ENCODE measurements around the gene HSD17B12. TPM values are rescaled to one million over a fixed set of nuclear protein-coding genes. Genes with fewer than 3 reads are reported as not detected.

The HSD17B12 gene
- total and polyA plus RNA-seq, 2 donors (not counting 3 experiments of a cell fraction or from before 2014, with no cell fraction given), result 41.5 to 96.5 TPM

GRCh38 chr11:43639920-43640319, 40.6 kb upstream of the HSD17B12 start:
- FAIRE-seq (no peak), DNase-seq (ENCODE audit: low read depth, low spot score) (no peak)
- intact Hi-C loops (cut with micrococcal nuclease) (loop anchor here (5.0 kb wide), 1 partner anchor 63 kb away; no protein-coding TSS in a partner anchor), dilution Hi-C loops (cut with MboI; ENCODE audit: extremely low pct_ligation_motif_present, low sequenced_read_pairs) (no loop called here)
- Histone ChIP-seq H3K79me2 (ENCODE audit: control insufficient read depth, insufficient read depth, low read length) (peaks cover 6% of the 10 kb centered on the region), H3K9ac (replicated peaks; ENCODE audit: extremely low read depth, insufficient read depth, low read length) (no peak overlapping the region), H3K27ac (ENCODE audit: insufficient read depth, low read depth, low read length) (no peak overlapping the region), H3K9me3 (replicated peaks; ENCODE audit: control insufficient read depth, insufficient read depth, low read length) (no peaks in the 10 kb centered on the region), H3K36me3 (ENCODE audit: control insufficient read depth in 2 of 2, extremely low read depth in 1 of 2, insufficient read depth in 2 of 2, low read length in 2 of 2) (no peaks in the 10 kb centered on the region), H3K4me2 (ENCODE audit: insufficient read depth, low read length) (no peak overlapping the region), H3K9me1 (replicated peaks; ENCODE audit: control insufficient read depth, extremely low read depth, insufficient read depth, low read length) (no peaks in the 10 kb centered on the region), H3K27me3 (ENCODE audit: control insufficient read depth in 2 of 2, insufficient read depth in 2 of 2, low read length in 2 of 2) (peaks cover 17 to 43% of the 10 kb centered on the region in 2 experiments), H3K4me1 (ENCODE audit: control insufficient read depth, extremely low read depth, insufficient read depth, low read length) (peaks cover 9% of the 10 kb centered on the region), H3K4me3 (replicated peaks in 1 of 3; ENCODE audit: insufficient read depth in 1 of 3, low read depth in 1 of 3, low read length in 3 of 3) (no peak overlapping the region), H4K20me1 (replicated peaks; ENCODE audit: control insufficient read depth, extremely low read depth, insufficient read depth, low read length) (no peaks in the 10 kb centered on the region), H2AFZ (ENCODE audit: low read depth, low read length) (no peak overlapping the region)
- ChIA-PET POLR2A (no interaction called here), CTCF (interaction anchor here (0.9 kb wide), 1 partner anchor 13 kb away, joined by 4 read pairs; no protein-coding TSS in a partner anchor)
- TF ChIP-seq CTCF (IDR thresholded peaks at IDR 0.05; ENCODE audit: extremely low read depth in 1 of 2, insufficient read depth in 1 of 2, low read depth in 1 of 2, low read length in 2 of 2) (no peak), GATA2 (IDR thresholded peaks at IDR 0.05; ENCODE audit: insufficient read depth, insufficient read length, low read depth, low read length) (no peak), MYC (IDR thresholded peaks at IDR 0.05; ENCODE audit: low read depth, low read length) (no peak), POLR2AphosphoS5 (IDR thresholded peaks at IDR 0.05; ENCODE audit: insufficient read depth, low read depth, low read length) (no peak), FOS (IDR thresholded peaks at IDR 0.05; ENCODE audit: borderline replicate concordance, insufficient read depth, low read length) (no peak), POLR2A (IDR thresholded peaks at IDR 0.05; ENCODE audit: low read depth, low read length) (no peak), EZH2 (IDR thresholded peaks at IDR 0.05; ENCODE audit: borderline replicate concordance, low read depth, low read length, severe bottlenecking) (no peak), JUN (IDR thresholded peaks at IDR 0.05; ENCODE audit: borderline replicate concordance, insufficient read depth, insufficient read length, low read depth) (no peak), MAX (IDR thresholded peaks at IDR 0.05; ENCODE audit: insufficient read depth, insufficient read length) (no peak)
- BruUV-seq (replicated peaks), result no TSS peak

Data from endothelial cell of umbilical vein (primary cell).